ENCODE data around the gene FOXB2.
A peak's percentile ranks its signal among the peaks of the same experiment; 100 is the strongest.

GRCh38 chr9:77011973-77012821, 7.3 kb upstream of the FOXB2 start:
- TF ChIP-seq CTCF (IDR thresholded peaks at IDR 0.05; ENCODE audit: borderline replicate concordance, extremely low read depth, low read length, poor library complexity, severe bottlenecking) (peak; percentile 48), EZH2 (IDR thresholded peaks at IDR 0.05; ENCODE audit: borderline replicate concordance, low read depth, low read length, severe bottlenecking) (no peak)
